Measurements from ENCODE around the gene HBS1L.
"Not testable (repeated sequence)": the region's sequence is repeated elsewhere in the genome, so short reads cannot be mapped to it uniquely, and the experiment has no call there.

The HBS1L gene

DNA sequence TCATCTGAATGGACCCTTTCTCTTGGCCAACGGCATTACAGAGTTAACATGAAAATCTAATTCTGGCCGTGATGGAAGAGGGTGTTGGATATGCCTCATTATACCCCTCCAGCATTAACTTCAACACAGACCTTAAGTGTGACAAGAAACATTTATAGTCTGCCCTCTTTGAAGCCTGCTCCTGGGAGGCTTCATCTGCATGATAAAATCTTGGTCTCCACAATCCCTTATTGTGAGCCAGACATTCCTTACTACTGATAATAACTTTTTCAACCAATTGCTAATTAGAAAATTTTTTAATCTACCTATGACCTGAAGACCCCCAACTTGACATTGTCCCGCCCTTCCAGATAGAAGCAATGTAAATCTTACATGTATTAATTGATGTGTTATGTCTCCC lies 9.3 kb upstream of the HBS1L start:
- Mint-ChIP-seq H3K9me3 (peaks cover 4% of the 10 kb centered on the region), H3K27ac (no peak overlapping the region), H3K4me1 (ENCODE audit: low read depth) (peaks cover 14% of the 10 kb centered on the region), H3K27me3 (no peaks in the 10 kb centered on the region), H3K36me3 (ENCODE audit: low read depth) (no peaks in the 10 kb centered on the region), H3K4me3 (no peak overlapping the region)

DNA sequence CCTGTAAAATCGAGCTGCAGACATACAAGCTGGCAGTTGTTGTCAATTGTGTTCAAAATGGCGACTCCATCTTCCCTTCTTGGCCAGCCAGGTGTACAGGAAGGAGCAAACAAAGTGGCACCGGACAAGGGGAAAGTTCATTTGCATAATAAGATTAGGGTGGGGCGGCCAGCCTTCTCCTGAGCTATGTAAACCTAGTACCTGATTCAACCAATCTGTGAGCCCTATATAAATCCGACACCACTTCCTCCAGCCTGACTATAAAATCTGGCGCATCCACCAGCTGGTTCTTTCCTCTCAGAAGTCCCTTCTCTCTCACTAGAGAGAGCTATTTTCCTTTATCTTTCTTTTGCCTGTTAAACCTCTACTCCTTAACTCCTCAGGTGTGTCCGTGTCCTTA lies 8.1 kb upstream of the HBS1L start:
- Mint-ChIP-seq H3K4me1 (ENCODE audit: low read depth) (peaks cover 14% of the 10 kb centered on the region), H3K27ac (no peak overlapping the region), H3K9me3 (peaks cover 4% of the 10 kb centered on the region), H3K27me3 (no peaks in the 10 kb centered on the region), H3K36me3 (ENCODE audit: low read depth) (no peaks in the 10 kb centered on the region), H3K4me3 (no peak overlapping the region)

DNA sequence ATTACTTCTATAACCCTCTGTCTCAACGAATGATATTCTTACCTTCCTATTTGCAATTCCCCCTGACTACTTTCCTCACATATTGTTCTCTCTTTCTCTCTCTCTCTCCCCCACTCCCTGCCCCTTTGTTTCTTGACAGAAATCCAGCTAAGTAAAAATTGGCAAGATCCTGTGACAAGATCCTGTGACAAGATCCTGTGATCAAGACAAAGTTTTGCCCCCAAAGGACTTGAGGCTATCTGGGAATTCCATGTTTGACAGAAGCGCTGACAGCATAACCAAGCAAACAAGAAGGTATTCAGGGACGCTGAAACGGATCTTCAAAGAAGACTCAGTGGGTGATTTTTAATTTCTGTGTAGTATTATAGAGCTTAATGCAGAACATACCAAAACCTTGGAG lies 5.5 kb upstream of the HBS1L start:
- Mint-ChIP-seq H3K27ac (no peak overlapping the region), H3K4me3 (no peak overlapping the region), H3K9me3 (no peaks in the 10 kb centered on the region), H3K4me1 (ENCODE audit: low read depth) (no peaks in the 10 kb centered on the region), H3K36me3 (ENCODE audit: low read depth) (no peaks in the 10 kb centered on the region), H3K27me3 (no peaks in the 10 kb centered on the region)

DNA sequence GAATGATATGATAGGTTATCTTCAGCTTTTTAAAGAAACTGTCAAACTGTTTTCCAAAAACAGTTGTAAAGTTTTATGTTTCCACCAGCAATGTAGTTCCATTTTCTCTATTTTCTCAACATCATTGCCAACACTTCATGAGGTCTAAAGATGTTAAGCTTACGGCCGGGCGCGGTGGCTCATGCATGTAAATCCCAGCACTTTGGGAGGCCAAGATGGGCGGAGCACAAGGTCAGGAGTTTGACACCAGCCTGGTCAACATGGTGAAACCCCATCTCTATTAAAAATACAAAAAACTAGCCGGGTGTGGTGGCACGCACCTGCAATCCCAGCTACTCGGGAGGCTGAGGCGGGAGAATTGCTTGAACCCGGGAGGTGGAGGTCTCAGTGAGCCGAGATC lies 3.7 kb upstream of the HBS1L start:
- not testable (repeated sequence) for H3K9me3 Mint-ChIP-seq; H3K36me3 Mint-ChIP-seq (ENCODE audit: low read depth); H3K4me1 Mint-ChIP-seq (ENCODE audit: low read depth); H3K27ac Mint-ChIP-seq; H3K27me3 Mint-ChIP-seq; H3K4me3 Mint-ChIP-seq

DNA sequence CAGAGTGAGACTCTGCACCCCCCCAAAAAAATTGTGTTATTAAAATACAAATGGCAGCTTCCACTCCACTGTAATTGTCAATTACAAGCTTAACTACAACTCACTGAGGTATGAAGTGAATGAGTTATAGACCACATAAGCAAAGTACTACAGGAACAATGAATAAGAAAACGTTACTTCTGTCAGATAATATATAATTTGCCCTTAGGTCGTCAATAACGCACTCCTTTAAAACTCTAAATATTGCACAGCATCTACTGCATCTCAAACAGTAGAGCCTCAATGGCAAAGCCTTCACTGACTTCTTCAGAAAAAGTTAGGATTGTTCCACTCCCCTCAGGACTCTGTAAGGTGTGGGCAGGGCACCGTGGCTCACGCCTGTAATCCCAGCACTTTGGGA lies 2.0 kb upstream of the HBS1L start:
- peaks cover 21% of the 10 kb centered on the region for H3K4me1 Mint-ChIP-seq (ENCODE audit: low read depth)
- no peak overlapping the region for H3K4me3 Mint-ChIP-seq
- no peaks in the 10 kb centered on the region for H3K9me3 Mint-ChIP-seq
- H3K27ac Mint-ChIP-seq: no peak overlapping the region
- H3K36me3 Mint-ChIP-seq (ENCODE audit: low read depth): peaks cover 17% of the 10 kb centered on the region
- H3K27me3 Mint-ChIP-seq: no peaks in the 10 kb centered on the region

DNA sequence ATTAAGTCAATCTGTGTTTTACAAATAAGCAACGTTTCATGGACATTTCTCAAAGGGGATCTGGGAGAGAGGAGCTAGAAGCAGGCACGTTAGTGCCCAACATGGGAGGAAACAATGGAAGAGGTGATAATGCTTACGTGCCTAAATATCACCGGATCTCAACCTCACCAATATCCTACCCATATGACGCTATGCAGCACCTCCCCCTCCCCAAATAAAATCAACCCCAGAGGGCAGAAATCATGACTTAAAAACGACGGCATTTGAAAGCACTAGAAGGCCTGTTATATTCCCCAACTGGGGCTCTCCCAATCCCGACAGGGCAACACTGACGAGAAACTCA lies 425 bp downstream of the HBS1L start:
- H3K4me3 Mint-ChIP-seq: peak overlapping the region; percentile 98
- peak overlapping the region; percentile 98 for H3K27ac Mint-ChIP-seq
- peaks cover 31% of the 10 kb centered on the region for H3K4me1 Mint-ChIP-seq (ENCODE audit: low read depth)
- no peaks in the 10 kb centered on the region for H3K27me3 Mint-ChIP-seq
- H3K9me3 Mint-ChIP-seq: no peaks in the 10 kb centered on the region
- peaks cover 30% of the 10 kb centered on the region for H3K36me3 Mint-ChIP-seq (ENCODE audit: low read depth)

DNA sequence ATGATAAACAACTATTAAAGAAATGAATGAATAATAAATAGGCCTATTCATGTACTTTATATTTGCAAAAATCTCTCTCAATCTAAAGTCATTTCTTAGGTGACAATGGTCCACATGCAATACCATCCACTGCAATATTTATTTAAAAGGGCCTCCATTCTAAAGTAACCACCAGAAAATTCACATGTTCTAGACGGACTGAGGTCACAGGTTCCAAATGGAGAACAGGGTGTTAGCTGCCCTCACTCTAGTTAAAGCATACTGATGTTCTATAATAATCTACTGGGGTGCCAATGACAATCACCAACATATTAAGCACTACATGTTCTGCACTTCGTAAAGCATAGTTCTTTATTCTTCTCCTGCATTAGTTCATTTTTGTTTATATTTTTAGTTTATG lies 1.2 kb downstream of the HBS1L start:
- Mint-ChIP-seq H3K27ac (peak overlapping the region; percentile 98), H3K9me3 (no peaks in the 10 kb centered on the region), H3K27me3 (no peaks in the 10 kb centered on the region), H3K36me3 (ENCODE audit: low read depth) (peaks cover 38% of the 10 kb centered on the region), H3K4me3 (peak overlapping the region; percentile 98), H3K4me1 (ENCODE audit: low read depth) (peaks cover 39% of the 10 kb centered on the region)

DNA sequence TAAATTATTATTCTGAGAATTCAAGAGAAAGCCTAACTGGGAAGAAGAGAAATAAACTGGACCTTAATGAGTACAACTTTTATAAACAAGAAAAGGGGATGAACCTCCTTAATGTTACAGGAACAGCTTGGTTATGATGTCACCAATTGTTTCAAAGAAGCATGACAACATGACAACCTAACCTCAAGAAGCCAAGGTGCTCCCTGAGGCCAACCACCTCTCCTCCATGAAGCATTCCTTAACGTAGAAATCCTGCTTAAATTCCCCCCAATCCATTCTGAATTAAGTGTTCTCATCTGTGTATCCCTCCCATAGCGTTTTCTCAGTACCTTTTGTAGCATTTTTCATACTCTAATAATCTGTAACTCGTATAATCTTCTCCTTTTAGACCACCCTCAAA lies 1.7 kb downstream of the HBS1L start:
- Mint-ChIP-seq H3K4me3 (peak overlapping the region; percentile 98), H3K9me3 (no peaks in the 10 kb centered on the region), H3K4me1 (ENCODE audit: low read depth) (peaks cover 44% of the 10 kb centered on the region), H3K36me3 (ENCODE audit: low read depth) (peaks cover 43% of the 10 kb centered on the region), H3K27ac (peak overlapping the region; percentile 98), H3K27me3 (no peaks in the 10 kb centered on the region)

DNA sequence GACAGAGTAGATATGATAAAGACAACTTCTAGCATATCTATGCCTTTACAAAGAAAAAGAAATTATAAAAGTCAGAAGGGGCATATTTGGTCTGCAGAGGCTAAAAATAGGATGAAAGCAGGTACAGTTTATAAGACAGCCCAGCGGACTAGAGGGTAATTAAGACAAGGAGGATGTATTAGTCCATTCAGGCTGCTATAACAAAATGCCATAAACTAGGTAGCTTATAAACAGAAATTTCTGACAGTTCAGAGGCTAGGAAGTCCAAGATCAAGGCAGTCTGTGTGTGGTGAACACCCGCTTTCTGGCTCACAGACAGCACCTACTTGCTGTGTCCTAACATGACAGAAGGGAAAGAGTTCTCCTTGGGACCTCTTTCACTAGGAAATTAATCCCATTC lies 5.7 kb downstream of the HBS1L start:
- Mint-ChIP-seq H3K36me3 (ENCODE audit: low read depth) (peaks cover 59% of the 10 kb centered on the region), H3K9me3 (no peaks in the 10 kb centered on the region), H3K4me1 (ENCODE audit: low read depth) (peaks cover 82% of the 10 kb centered on the region), H3K27ac (no peak overlapping the region), H3K4me3 (no peak overlapping the region), H3K27me3 (no peaks in the 10 kb centered on the region)

DNA sequence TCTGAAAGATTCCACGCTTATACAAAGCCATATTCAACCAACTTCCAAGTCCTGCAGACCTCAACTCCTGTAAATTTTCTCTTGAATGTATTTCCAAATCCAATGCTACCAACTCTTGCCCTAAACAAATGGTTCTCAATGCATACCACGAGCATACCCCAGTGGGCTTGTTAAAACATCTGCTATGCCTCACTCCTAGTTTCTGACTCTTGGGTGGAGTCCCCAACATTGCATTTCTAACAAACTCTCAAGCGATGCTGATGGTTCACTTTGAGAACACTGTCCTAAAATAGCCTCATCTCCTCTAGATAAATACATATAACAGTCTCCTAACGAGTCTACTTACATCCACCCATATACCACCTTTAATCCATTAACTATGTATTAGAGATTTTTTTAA lies 7.3 kb downstream of the HBS1L start:
- Mint-ChIP-seq H3K4me1 (ENCODE audit: low read depth) (peaks cover 80% of the 10 kb centered on the region), H3K4me3 (no peak overlapping the region)

DNA sequence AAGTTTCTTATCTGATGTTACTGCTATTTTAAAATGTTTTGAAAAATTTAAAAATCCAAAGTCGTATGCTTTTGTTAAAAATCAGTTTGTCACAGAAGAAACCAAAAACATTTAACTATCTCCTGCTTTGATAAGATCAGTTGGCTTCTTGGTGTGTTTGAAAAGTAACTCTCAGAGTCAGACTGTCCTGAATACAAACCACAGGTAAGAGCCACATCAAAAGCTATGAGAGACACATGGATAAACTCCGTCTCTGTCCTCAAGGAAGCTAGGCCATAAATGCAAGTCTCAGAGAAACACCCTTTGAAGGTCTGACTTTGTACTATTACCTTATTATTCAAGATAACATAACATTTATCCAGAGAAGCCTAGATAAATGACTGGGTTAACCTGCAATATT lies 7.7 kb downstream of the HBS1L start:
- H3K4me3 Mint-ChIP-seq: no peak overlapping the region
- H3K27me3 Mint-ChIP-seq: no peaks in the 10 kb centered on the region
- H3K36me3 Mint-ChIP-seq (ENCODE audit: low read depth): peaks cover 63% of the 10 kb centered on the region
- H3K9me3 Mint-ChIP-seq: no peaks in the 10 kb centered on the region
- peaks cover 78% of the 10 kb centered on the region for H3K4me1 Mint-ChIP-seq (ENCODE audit: low read depth)
- no peak overlapping the region for H3K27ac Mint-ChIP-seq

More for the DNA sequence above, 7.3 kb downstream of the HBS1L start:
- no peaks in the 10 kb centered on the region for H3K9me3 Mint-ChIP-seq
- H3K27me3 Mint-ChIP-seq: no peaks in the 10 kb centered on the region
- H3K36me3 Mint-ChIP-seq (ENCODE audit: low read depth): peaks cover 60% of the 10 kb centered on the region
- peak overlapping the region; percentile 5 for H3K27ac Mint-ChIP-seq

DNA sequence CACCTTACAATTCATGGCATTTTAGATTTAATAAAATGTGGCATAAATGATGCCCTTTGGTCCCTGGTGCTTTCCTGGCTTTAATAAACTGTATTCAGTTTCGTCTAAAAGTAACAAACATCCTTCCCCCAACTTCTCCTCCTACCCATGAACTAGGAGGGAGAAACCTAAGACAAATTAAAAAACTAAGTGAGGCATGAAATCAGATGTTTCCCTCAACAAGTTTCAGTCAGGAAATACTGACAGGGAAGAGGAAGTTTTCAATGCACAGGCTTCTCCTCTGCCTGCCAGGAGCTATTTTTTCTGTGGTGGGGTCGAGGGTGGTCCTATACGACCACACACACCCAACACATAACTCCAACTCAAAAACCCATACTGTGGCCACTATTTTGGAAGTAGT lies 10.0 kb downstream of the HBS1L start:
- Mint-ChIP-seq H3K9me3 (no peaks in the 10 kb centered on the region), H3K27me3 (no peaks in the 10 kb centered on the region), H3K4me1 (ENCODE audit: low read depth) (peaks cover 71% of the 10 kb centered on the region), H3K27ac (peak overlapping the region; percentile 47), H3K36me3 (ENCODE audit: low read depth) (peaks cover 60% of the 10 kb centered on the region), H3K4me3 (peak overlapping the region; percentile 36)

DNA sequence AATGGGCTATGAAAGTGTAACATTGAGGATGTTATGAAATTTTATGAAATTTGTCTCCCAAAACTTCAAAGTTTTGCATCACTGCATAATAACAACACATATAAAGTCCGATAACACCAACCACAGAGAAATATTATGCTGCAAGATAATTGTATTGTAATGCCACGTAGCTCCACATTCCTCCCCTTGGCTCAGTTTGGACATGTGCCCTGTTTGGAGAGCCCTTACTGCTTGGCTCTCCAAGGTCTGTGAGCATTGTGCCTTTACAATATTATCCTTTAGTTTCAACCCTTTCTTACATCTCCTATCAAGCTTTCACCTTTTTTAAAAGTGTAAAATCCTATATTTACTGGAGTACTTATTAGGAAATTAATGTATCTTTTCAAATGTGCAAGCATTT lies 10.8 kb downstream of the HBS1L start:
- no peaks in the 10 kb centered on the region for H3K9me3 Mint-ChIP-seq
- no peak overlapping the region for H3K4me3 Mint-ChIP-seq
- peaks cover 74% of the 10 kb centered on the region for H3K4me1 Mint-ChIP-seq (ENCODE audit: low read depth)
- no peak overlapping the region for H3K27ac Mint-ChIP-seq
- no peaks in the 10 kb centered on the region for H3K27me3 Mint-ChIP-seq
- H3K36me3 Mint-ChIP-seq (ENCODE audit: low read depth): peaks cover 63% of the 10 kb centered on the region

DNA sequence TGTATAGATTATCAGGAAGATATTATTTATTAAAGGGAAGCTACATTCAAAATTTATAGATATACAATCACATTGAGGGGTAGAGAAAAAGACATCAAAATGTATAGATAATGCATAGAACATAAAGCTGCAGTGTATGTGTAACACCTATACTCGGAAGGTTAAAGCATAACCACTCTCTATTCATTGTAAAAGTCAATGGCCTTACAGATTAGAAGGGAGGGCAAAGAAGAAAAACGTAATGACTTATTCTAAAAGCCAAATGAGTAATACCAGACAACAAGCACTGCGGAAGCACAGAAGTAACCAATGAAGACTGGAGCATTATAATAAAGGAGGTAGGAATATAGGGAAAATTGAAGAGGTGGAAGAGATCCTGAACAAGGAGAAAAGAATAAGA lies 11.3 kb downstream of the HBS1L start:
- Mint-ChIP-seq H3K36me3 (ENCODE audit: low read depth) (peaks cover 61% of the 10 kb centered on the region), H3K4me1 (ENCODE audit: low read depth) (peaks cover 70% of the 10 kb centered on the region), H3K27ac (no peak overlapping the region), H3K4me3 (no peak overlapping the region), H3K27me3 (no peaks in the 10 kb centered on the region), H3K9me3 (no peaks in the 10 kb centered on the region)

DNA sequence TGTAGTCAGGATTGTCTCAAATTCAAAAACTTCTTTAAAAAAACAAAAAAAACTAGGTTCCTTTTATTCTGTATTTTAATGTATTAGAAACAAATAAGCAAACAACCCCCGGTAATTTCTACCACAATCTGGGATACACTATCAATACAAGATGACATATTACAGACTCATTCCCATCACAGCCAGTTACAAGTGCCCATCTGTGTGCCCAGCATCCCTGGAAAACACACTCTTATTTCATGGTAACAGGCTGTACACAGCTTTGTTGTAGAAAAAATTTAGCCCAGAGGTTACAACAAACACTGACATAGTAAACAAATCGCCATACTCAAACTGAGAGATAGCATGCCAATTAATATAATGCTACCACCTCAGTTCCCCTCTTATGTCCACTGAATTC lies 16.3 kb downstream of the HBS1L start:
- Mint-ChIP-seq H3K27ac (peak overlapping the region; percentile 69), H3K4me3 (no peak overlapping the region), H3K36me3 (ENCODE audit: low read depth) (peaks cover 74% of the 10 kb centered on the region), H3K27me3 (no peaks in the 10 kb centered on the region), H3K9me3 (no peaks in the 10 kb centered on the region), H3K4me1 (ENCODE audit: low read depth) (peaks cover 48% of the 10 kb centered on the region)

DNA sequence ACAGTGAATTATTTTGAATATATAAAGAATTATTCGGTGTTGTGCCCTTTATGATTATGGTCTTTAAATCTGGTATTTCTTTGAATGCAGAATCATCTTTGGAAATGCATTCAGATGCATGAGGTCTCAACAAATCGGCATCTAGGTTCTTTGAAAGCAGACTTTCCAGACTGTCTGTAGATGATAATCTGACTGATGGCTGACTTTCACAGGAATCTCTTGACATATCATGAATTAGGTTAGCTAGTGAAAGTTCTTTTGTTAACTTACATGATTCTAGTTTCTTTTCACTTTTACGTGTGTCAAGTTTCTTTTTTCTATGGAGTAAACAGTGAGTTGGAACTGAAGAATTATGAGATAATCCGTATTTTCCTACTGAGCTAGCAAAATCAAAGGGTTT lies 17.1 kb downstream of the HBS1L start:
- Mint-ChIP-seq H3K4me1 (ENCODE audit: low read depth) (peaks cover 47% of the 10 kb centered on the region), H3K4me3 (no peak overlapping the region), H3K36me3 (ENCODE audit: low read depth) (peaks cover 74% of the 10 kb centered on the region), H3K27ac (no peak overlapping the region), H3K9me3 (no peaks in the 10 kb centered on the region), H3K27me3 (no peaks in the 10 kb centered on the region)
